ENCODE data around the gene CLCN7. TPM values are rescaled to one million over a fixed set of nuclear protein-coding genes. Genes with fewer than 3 reads are reported as not detected.

The CLCN7 gene
- total and polyA plus RNA-seq, 9 of the 15 experiments (the other 6 are each of a cell fraction or from before 2014, with no cell fraction given): 0.06 to 126 (median 18.7) TPM

DNA sequence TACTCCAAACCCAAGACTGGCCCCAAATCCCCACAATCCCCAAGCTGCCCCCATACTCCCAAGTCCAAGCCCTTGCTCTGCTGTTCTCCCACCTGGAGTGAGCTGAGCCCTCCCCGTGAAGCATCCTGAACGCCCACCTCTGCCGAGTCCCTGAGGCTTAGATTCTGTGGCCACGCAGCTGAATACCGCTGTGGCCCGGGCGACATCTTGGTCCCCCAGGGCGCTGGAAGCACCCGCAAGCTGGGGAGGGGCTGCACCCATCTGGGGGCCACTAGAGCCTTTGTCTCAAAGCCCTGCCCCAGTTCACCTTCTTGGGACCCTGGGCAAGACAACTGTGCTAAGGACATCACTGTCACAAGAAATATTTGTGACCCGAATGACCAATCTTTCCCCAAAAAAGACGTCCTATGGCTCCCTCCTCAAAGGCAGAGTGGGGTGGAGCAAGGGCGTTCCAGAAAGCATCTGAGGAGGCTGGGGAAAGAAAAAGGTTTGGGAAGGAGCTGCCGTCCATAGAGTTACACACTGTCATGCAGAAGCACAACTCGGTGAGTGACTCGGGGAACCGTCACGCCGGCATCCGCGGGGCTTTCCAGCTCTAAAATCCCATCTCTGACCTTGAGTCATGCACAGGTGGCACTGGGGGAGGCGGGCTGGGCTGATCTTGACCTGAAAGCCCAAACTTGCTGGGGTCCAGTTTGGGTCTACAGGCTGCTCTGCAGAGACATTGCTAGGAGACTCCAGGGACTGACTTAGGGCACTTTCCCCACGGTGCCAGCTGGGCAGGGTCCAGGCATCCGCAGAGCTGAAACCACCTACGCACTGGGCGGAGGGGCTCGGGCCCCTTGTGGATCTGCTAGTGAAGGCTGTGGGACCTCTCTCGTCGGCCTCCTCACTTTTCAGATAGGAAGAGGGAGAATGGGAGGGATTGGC is 7.3 kb upstream of the CLCN7 start:
- intact Hi-C loops (cut with micrococcal nuclease): no loop called here
- Histone ChIP-seq H3K79me2 (ENCODE audit: control insufficient read depth, insufficient read depth, low read length) (no peaks in the 10 kb centered on the region), H4K20me1 (replicated peaks; ENCODE audit: control insufficient read depth, insufficient read depth, low read length) (no peaks in the 10 kb centered on the region), H3K9me1 (ENCODE audit: control insufficient read depth, insufficient read depth, low read length) (no peaks in the 10 kb centered on the region), H3K27me3 (ENCODE audit: control insufficient read depth in 2 of 2, insufficient read depth in 2 of 2, low read length in 2 of 2) (no peaks in the 10 kb centered on the region), H2AFZ (ENCODE audit: low read depth, low read length) (no peak overlapping the region), H3K9ac (ENCODE audit: insufficient read depth in 1 of 2, low read depth in 2 of 2, low read length in 2 of 2) (peak overlapping the region in 1 of 2 experiments; percentile 69; a peak in 2 of 4 replicates), H3K9me3 (replicated peaks; ENCODE audit: control insufficient read depth, insufficient read depth, low read depth, low read length) (no peaks in the 10 kb centered on the region), H3K27ac (ENCODE audit: extremely low read depth, low read depth, low read length) (no peak overlapping the region), H3K4me2 (ENCODE audit: insufficient read depth, low read length) (no peak overlapping the region), H3K4me3 (no peak overlapping the region), H3K4me1 (replicated peaks in 1 of 2; ENCODE audit: control insufficient read depth in 2 of 2, insufficient read depth in 2 of 2, low read length in 2 of 2) (peaks cover 4 to 39% of the 10 kb centered on the region in 2 experiments; a peak in 4 of 5 replicates), H3K36me3 (ENCODE audit: control insufficient read depth, insufficient read depth, low read length) (no peaks in the 10 kb centered on the region)
- BruUV-seq (replicated peaks): no TSS peak
- no peak for ATAC-seq
- TF ChIP-seq, protein P1, sequence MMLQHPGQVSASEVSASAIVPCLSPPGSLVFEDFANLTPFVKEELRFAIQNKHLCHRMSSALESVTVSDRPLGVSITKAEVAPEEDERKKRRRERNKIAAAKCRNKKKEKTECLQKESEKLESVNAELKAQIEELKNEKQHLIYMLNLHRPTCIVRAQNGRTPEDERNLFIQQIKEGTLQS (IDR thresholded peaks at IDR 0.05): 0 out of 2 replicates have a peak, but pooled peaks have one; percentile 7
- TF ChIP-seq, protein P1 (CRISPR knock-in tag; conservative IDR thresholded peaks at IDR 0.05): no peak
- TF ChIP-seq BRD4 (IDR thresholded peaks at IDR 0.05) (no peak), ZBTB7A (IDR thresholded peaks at IDR 0.05; ENCODE audit: borderline replicate concordance, control insufficient read depth, low read depth, low read length) (0 out of 2 replicates have a peak, but pooled peaks have one; percentile 17), FOSL1 (tag; conservative IDR thresholded peaks at IDR 0.05) (peak; percentile 26; the same call in 1 of the 2 replicates), SIN3B (IDR thresholded peaks at IDR 0.05; ENCODE audit: low read depth) (no peak)
- in situ Hi-C loops (cut with MboI): no loop called here
- 63% methylated on average over 26 of the region's 28 CpGs for WGBS (ENCODE audit: insufficient coverage, low coverage, missing lambda C conversion rate)
- FAIRE-seq: no peak
- DNase-seq (ENCODE audit: extremely low read depth in 1 of 4, low spot score in 3 of 4): no peak
- CTCF ChIA-PET (ENCODE audit: low intra/inter-chr PET ratio): no interaction called here
- POLR2A ChIA-PET: interaction anchor here (0.6 to 2.3 kb wide), 4 partner anchors 11 to 1036 kb away, joined by 3 to 13 read pairs (median 4); partner anchors contain the start of gene TELO2

Measured in K562 (cell line).